GM12891 (cell line): ENCODE measurements around the gene SEC61G.

Experiments
- POLR2A ChIP-seq: IDR thresholded peaks from 2 replicates; pipeline ENCODE4 v1.6.1; 2011; ENCODE audit warnings: low read depth, low read length, control low read depth
- TAF1 ChIP-seq: IDR thresholded peaks from 2 replicates; pipeline ENCODE4 v1.6.1; 2011; ENCODE audit warnings: low read depth, low read length, control low read depth

DNA sequence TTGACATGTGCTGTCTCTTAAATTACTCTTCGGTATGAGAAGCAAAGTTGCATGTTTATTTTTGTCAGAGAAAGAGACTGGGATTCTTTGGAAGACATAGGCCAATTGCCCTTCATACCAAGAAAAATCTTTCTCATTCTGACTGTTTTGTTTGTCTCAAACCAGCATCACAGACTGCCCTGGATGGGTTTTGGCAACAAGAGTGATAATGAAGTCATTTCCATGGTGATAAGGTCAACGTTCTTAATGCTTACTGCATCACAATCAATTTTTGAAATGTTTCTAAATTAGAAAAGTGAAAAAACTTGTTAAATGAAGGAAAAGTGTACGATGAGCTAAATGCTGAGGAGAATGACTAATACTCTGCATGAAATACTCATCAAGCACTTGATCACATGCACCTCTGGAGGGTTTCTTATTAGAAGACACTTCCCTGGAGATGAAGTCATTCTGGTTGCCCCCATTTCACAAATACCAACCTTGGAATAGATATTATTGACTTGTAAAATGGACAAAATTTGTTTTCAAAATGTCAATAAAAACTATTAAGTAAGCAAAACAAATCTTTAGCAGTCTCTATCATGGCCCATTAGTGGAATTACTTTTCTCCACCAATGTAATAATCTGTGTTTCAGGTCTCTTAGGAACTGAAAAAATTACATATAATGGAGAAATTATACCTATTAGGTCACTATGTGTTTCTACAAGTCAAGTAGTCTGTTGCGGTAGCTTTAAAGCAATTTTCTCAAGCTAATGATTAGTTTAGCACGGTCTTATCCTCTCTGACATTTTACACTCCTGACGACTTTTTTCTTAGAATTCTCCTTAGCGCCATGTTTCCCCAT is 19.9 kb upstream of the SEC61G start:
- no peak for TF ChIP-seq POLR2A
- TF ChIP-seq TAF1, result no peak
